GM11168 (cell line): ENCODE data around the gene UTP20.

Experiments used
- in situ Hi-C: fragments of 300-500 bp; cut with MboI; formaldehyde crosslinking; loops from one replicate; pipeline ENCODE4 v1.12.0; 2022; ENCODE audit warnings: low sequenced_read_pairs; ENCODE audit not compliant: unreplicated experiment

The UTP20 gene

GRCh38 chr12:101280006-101280505 lies at the start of gene UTP20:
TSS of gene UTP20 (plus strand) at chr12:101280105. CDS start at chr12:101280283, 178 bp downstream.
- in situ Hi-C loops, result no loop called here

- in situ Hi-C loops, result no loop called here
Measured at GRCh38 chr12:101230547-101230946, 49.4 kb upstream of the UTP20 start.

- in situ Hi-C loops, result no loop called here
Measured at GRCh38 chr12:101231636-101232035, 48.3 kb upstream of the UTP20 start.

DNA sequence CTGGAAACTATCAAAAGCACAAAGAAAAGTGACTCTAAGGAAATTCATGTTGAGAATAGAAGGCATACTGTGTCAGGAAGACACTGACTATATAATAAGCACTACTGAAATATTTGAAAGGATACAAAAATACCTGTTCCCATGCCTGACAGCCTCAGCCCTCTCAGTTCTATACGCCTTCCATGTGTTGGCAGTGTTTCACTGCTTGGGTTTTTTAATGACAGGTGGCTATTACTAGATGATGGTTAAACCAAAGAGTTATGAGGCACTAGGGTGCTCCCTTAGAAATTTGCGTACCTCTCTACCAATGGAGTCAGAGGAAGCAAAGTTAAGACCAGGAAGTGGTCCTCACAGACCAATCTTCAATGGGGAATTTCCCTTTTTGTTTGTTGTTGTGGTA lies 44.2 kb upstream of the UTP20 start:
- in situ Hi-C loops, result no loop called here

DNA sequence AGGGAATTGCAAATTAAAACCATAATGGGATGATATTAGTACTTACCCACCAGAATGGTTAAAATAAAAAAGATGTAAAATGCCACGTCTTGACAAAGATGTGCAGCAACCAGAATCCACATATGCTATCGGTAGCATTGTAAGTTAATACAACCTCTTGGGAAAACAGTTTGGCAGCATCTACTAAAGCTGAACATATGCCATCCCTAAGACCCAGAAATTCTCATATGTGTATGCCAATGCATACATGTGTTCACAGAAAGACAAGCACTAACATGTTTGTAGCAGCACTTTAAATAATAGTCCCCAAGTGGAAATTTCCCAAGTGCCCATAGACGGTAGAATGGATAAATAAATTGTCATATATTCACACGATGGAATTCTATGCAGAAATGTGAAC lies 41.6 kb upstream of the UTP20 start:
- in situ Hi-C loops, result no loop called here

GRCh38 chr12:101238800-101239329 lies 41.0 kb upstream of the UTP20 start:
- in situ Hi-C loops, result no loop called here

GRCh38 chr12:101243074-101243473 lies 36.8 kb upstream of the UTP20 start:
- in situ Hi-C loops, result no loop called here

- in situ Hi-C loops, result no loop called here
Measured at GRCh38 chr12:101243616-101244015, 36.3 kb upstream of the UTP20 start.

- in situ Hi-C loops, result no loop called here
Measured at GRCh38 chr12:101256266-101256665, 23.6 kb upstream of the UTP20 start.

GRCh38 chr12:101257357-101257756 lies 22.5 kb upstream of the UTP20 start:
- in situ Hi-C loops, result no loop called here

- in situ Hi-C loops, result no loop called here
Measured at GRCh38 chr12:101267111-101267510, 12.8 kb upstream of the UTP20 start.

DNA sequence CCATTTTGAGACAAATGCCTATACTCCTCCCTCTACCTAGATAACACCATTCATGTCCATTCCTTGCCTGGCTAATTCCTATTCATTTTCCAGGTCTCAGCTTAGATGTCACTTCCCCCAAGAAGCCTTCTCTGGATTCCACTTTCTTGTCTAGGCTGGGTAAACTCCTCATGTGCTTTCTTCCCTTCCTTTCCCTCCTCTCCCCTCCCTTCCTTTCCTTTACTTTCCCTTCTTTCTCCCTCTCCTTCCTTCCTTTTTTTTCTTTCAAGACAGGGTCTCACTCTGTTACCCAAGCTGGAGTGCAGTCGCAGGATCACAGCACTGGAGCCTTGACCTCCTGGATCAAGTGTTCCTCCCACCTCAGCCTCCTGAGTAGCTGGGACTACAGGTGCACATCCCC lies 3.5 kb upstream of the UTP20 start:
- in situ Hi-C loops, result no loop called here

- in situ Hi-C loops, result no loop called here
Measured at GRCh38 chr12:101277443-101277842, 2.5 kb upstream of the UTP20 start.

DNA sequence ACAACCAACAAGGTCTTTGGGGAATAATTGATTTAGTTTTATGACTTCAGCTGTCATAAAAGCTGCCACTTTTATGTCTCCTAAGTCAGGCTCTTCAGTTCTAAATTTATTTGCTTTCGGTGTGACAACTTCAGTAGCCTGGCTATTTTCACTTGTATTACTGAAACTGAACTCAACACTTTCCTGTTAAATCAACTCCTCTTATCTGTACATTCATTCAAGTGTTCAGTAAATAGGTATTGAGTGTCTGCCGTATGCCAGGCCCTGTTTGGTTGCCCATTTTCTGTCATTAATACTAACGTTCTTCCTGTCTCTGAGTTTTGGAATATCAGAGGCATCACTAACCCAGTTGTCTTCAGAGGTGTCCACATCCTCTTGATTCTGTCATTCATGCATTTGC lies 7.5 kb downstream of the UTP20 start:
- in situ Hi-C loops, result no loop called here

- in situ Hi-C loops, result no loop called here
Measured at GRCh38 chr12:101297661-101298060, 17.8 kb downstream of the UTP20 start.

DNA sequence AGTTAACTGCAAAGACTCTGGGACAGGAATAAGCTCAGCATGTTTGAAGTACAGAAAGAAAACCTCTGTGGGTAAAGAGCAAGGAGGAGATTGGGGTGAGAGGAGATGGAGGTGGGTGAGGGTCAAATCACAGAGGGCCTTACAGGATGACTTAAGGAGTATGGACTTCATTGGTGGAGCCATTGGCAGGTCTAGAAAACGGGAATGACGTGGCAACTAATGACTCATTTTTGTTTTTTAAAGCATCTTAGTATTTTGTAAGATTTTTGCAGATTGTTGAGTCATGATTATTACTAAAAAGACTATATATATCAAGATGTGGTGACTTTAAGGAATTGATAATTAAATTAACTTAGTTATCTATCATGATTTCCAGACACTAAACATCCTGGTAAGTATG lies 18.5 kb downstream of the UTP20 start:
- in situ Hi-C loops, result no loop called here

GRCh38 chr12:101299346-101299745 lies 19.4 kb downstream of the UTP20 start:
- in situ Hi-C loops, result no loop called here

- in situ Hi-C loops, result no loop called here
Measured at GRCh38 chr12:101299931-101300330, 20.0 kb downstream of the UTP20 start.

DNA sequence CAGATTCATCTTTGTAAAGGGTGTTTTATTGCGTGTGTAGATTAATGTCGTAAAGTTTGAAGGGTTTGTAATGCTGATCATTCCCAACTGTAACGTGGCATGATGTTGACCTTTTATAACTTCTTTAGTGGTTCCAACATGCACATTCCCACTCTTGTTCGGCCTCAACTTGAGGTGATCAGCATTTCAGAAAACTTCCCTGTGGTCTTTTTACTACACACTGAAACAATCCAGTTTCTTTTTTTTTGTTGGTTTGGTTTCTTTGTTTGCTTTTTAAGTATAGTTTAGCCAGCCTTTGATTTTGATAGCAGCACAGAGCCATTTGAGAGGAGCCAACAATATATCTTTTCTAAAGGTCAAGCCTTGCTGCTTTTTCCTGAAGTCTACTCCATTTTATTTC lies 22.8 kb downstream of the UTP20 start:
- in situ Hi-C loops, result no loop called here

- in situ Hi-C loops, result no loop called here
Measured at GRCh38 chr12:101305226-101305779, 25.4 kb downstream of the UTP20 start.

- in situ Hi-C loops, result no loop called here
Measured at GRCh38 chr12:101305794-101306193, 25.9 kb downstream of the UTP20 start.

DNA sequence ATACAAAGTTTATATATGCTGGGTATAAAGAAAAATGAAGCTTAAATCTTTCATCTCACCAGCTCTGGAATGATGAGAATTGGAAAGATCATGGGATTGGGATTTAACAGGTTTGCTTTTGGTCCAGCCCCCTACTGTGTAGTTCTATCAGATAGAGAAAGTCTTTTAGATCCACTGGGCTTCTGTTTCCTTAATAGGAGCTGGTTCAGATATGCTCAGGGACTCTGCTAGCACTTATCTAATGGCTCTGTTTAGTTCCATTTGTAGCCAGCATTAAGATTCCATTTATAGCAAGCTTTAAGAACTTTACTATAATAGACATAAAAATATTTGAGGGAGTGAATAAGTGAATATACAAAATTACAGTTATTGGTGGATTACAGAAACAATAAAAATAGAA lies 42.6 kb downstream of the UTP20 start:
- in situ Hi-C loops, result no loop called here
